HG03521 (cell line): Measurements from ENCODE around the gene TMEM156.
"Not testable (repeated sequence)": the region's sequence is repeated elsewhere in the genome, so short reads cannot be mapped to it uniquely, and the experiment has no call there.

Experiments
- ATAC-seq: cut with Tn5 transposase; IDR thresholded peaks from one replicate; pipeline ENCODE4 v1.9.1; 2021; ENCODE audit warnings: mild to moderate bottlenecking, moderate library complexity; ENCODE audit not compliant: unreplicated experiment

TMEM156 gene

DNA sequence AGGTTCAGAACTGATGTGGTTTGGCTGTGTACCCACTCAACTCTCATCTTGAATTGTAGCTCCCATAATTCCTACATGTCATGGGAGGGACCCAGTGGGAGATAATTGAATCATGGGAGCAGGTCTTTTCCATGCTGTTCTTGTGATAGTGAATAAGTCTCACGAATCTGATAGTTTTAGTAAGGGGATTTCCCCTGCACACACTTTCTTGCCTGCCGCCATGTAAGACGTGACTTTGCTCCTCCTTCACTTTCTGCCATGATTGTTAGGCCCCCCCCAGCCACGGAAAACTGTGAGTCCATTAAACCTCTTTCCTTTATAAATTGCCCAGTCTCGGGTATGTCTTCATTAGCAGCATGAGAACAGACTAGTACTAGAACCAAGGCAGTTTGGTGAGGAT is 73.0 kb downstream of the TMEM156 start:
- ATAC-seq = not testable (repeated sequence)

- ATAC-seq = no peak
These were observed 73.6 kb downstream of the TMEM156 start for GRCh38 chr4:38958453-38959190.

GRCh38 chr4:38957893-38958292 is 74.3 kb downstream of the TMEM156 start:
- ATAC-seq = no peak

DNA sequence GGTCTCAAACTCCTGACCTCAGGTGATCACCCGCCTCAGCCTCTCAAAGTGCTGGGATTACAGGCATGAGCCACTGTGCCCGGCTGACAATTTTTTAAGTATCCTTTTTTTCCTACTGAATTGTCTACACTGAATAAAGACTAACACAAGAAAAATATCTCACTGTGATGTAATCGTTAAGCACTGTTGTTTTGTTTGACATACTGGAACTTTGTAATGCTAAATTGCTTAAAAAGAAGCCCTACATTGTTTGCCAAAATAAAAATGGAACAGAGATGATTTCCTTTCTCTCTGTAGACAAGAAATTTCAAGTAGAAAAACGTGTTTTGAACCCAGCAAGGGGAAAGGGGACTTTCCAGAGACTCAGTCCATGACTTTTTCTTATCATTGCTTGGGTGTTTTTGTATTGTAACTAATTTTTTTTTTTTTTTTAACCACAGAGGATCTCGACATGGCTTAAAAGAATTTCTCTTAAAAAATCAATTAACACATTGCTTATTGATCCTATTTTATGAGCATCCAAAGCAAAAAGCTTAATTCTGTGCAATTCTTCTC is 74.9 kb downstream of the TMEM156 start:
- ATAC-seq = no peak

DNA sequence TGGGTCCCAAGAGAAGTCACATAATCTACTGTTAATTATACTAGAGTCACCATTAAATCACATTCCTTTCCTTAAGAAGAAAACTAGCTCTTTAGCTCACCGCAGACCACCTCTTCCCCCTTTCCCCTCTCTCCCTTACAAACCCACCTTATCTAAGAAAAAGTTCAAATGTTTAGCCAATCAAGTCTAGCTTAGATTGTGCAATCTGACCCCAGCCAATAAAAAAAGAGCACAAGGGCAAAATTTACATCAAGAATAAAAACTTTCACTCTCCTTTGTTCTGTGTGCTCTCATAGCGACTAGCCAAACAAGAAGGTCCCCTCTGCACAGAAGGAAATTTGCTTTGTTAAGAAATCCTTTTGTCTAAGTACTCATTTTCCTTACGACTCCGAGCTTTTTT is 76.3 kb downstream of the TMEM156 start:
- no peak for ATAC-seq

- no peak for ATAC-seq
These were observed 77.5 kb downstream of the TMEM156 start for GRCh38 chr4:38954727-38955126.

DNA sequence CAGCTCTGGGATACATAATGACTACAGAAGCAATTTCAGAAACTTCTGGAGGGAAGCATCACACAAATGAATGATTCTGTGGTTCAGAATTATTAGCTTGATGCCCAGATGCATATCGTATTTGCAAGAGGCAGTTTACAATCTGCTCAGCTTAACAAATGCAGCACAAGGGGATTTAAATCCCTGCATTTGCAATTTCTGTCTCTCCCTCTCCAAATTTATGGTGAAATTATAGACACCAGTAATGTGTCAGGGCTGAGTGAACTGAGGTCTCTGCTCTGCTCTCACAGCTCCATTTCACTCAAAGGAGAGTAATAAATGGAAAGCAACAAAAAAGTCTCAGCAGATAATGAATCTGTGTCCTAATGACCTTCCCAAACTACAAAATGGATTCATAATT is 80.2 kb downstream of the TMEM156 start:
- no peak for ATAC-seq

DNA sequence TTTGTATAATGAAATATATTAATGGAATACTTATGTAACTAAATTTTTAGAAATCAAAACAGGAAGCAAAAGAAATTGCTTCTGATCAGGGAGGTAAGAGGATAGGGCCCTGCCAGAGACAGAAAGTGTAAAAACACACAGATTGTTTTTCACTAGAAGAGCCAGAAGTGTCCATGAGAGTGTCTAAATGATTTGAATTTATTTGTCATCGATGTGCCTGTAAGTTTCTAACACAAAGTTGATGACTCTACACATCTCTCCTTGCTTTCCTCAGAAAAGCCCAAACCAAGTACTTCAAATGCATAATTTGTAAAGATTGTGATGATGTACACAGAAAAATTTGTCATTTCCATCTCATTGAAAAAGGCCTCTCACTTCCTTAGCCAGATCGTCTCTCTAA is 80.6 kb downstream of the TMEM156 start:
- ATAC-seq = no peak

DNA sequence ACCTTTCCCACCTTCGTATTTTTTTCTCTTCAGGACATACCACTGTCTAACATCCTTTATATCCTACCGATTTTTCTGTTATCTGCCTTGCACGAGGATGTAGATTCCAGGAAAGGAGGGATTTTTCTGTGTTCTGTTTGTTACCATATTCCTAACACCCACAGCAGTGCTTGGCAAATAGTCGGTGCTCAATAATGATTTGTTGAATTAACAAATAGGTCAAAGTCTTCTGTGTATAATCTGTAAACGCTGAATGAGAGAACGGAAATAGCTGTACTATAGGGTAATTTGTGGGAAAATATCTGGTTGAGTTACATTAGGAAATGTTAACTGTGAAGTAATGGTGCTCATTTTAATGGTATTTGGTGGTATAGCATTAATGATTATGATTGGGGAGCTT is 81.5 kb downstream of the TMEM156 start:
- no peak for ATAC-seq

DNA sequence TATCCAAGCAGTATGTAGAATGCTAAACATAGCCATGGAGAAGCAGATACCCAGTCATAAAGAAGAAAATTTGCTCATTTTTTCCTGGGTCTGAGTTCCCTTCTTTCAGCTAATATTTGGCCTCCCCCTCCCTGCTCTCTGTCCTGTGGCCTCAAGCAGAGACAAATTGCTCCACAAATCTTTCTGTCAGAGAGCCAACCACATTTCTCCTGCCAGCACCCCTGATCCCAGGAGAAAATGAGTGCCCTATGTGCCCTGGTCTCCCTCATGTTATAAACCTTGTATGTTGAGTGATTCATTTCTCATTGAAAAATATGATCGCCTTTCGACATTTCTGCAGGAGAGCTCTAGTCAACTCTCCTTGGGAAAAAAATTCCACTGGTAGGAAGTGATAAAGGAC is 82.0 kb downstream of the TMEM156 start:
- ATAC-seq = no peak

GRCh38 chr4:38949411-38950051 is 82.7 kb downstream of the TMEM156 start:
- no peak for ATAC-seq

DNA sequence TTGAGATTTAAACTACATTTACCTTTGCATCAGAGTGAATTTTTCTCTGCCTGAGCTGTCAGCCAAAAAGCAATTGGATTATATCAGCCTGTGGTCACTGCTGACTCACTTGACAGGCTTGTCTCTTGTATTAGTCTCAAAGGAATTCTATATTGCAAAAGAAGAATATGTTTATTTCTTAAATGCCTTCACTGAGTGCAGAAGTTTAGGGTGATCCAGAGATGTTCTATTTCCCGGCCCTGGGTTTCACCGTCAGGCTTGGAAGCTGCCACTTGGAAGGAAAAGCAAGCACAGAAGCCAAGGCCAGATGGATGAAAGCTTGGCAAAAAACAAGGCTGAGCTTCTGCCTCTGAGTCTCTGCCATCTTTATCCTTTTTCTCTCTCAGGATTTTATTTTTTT is 83.7 kb downstream of the TMEM156 start:
- no peak for ATAC-seq

DNA sequence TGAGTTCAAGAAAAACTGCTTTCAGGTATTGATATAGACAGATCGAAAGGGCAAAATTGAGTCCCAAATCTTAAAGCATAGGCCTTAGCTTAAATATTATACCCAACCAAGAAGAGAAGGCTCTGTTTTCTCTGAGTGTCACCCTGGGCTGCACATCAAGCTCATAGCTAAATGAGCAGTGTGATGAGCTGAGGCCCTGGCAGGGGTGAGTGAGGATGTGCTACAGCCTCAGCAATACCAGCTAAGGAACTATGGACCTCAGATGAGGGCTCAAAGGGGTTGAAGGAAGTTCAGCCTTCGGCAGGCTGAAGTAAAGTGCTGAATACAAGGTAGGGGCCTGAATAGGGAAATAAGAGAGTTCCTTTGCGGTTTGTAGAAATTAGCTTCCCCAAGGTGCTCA is 85.3 kb downstream of the TMEM156 start:
- no peak for ATAC-seq

DNA sequence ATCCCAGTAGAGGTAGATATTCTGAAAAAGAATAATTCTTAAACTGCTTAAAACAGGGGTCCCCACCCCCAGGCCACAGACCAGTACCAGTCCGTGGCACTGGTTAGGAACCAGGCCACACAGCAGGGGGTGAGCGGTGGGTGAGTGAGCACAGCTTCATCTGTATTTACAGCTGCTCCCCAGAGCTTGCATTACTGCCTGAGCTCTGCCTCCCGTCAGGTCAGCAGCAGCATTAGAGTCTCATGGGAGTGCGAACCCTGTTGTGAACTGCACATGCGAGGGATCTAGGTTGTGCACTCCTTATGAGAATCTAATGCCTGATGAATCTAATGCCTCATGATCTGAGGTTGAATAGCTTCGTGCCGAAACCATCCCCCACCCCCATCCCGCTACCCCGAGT is 87.8 kb downstream of the TMEM156 start:
- no peak for ATAC-seq

DNA sequence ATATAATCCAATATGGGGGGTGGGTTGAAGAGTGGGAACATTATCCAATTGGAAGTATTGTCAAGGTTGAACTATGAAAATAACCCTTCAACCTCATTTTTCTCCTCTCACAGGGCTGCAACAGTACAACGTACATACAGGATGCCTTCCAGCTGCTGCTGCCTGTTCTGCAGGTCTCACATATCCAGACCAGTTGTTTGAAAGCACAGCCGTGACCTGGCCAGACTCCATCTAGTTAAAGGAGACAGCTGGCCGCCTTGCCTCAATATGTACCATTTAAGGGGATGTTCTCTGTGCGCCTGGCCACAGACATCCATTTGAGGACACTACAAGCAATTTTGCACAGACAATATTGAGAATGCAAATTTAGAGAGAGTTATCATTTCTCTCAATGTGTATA is 88.9 kb downstream of the TMEM156 start:
- no peak for ATAC-seq

- not testable (repeated sequence) for ATAC-seq
These were observed 90.3 kb downstream of the TMEM156 start for GRCh38 chr4:38941906-38942305.

DNA sequence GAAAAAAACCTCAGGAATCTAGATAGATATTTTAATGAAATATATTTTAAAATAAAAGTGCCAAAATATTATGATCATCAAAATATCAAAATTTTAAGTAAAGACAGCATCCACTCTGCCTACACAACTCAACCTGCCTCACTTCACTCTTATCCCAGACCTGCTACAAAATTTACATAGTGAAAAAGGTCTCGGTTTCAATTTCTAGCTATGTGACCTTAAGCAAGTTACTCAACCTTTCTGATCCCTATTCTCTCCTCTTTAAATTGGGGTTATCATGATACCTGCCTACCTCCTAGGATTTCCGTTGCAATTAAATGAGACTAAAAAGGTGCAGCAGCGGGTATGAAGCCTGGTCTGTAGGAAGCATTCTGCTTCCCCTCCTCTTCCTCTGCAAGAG is 91.7 kb downstream of the TMEM156 start:
- ATAC-seq = no peak

- ATAC-seq = peak; percentile 83
These were observed 93.0 kb downstream of the TMEM156 start for GRCh38 chr4:38939165-38939564.

- ATAC-seq = no peak
These were observed 96.7 kb downstream of the TMEM156 start for GRCh38 chr4:38935391-38936073.

- ATAC-seq = no peak
These were observed 101.1 kb downstream of the TMEM156 start for GRCh38 chr4:38931125-38931524.

DNA sequence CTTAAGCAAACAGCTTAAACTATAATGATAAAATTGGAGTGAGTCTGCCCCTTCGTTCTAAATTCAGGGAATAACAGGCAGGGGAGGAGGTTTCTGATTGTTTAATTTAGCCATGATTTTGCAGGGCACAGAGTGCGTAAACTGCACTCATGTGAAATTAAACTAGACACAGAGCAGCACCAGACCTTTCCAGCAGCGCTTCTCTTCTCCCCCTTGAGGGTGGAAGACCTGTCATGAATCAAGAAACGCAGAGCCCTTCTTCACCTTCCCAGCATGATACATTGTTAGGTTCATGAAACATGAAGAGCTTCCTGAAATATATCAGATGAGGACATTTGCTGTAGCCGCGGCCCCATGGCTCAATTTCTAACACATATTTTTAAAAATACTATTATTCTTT is 101.5 kb downstream of the TMEM156 start:
- ATAC-seq = no peak

DNA sequence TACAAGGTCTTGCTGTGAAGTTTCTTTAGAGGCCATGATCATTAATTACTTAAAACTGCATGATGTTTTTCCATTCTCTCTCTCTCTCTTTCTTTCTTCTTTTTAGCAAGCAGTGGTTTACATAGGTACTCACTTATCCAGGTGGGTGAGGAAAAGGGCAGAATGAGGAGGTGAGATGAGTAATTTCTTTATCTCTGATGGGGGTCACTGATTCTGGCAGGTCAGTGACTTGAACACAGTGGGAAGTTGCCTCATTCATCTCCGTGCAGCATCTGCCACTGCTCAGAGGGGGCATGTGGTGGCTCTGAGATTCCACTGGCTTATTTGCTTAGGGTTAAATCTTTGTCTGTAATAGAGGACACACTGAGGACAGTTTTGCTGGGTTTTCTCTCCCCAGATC is 102.0 kb downstream of the TMEM156 start:
- no peak for ATAC-seq
